HepG2 (cell line): ENCODE measurements around the gene CLEC14A. TPM values are rescaled to one million over a fixed set of nuclear protein-coding genes. Genes with fewer than 3 reads are reported as not detected.

ENCODE experiments used
- FOXM1 ChIP-seq: sonication (generic); formaldehyde crosslinking; IDR thresholded peaks from 2 replicates; pipeline ENCODE4 v1.5.0; 2020; ENCODE audit warnings: missing genetic modification reagents
- HNRNPLL ChIP-seq: fragments of 200-400 bp; formaldehyde crosslinking; IDR thresholded peaks from 2 replicates; pipeline ENCODE4 v1.6.1; 2017; ENCODE audit warnings: mild to moderate bottlenecking, low read depth, low read length; ENCODE audit not compliant: poor library complexity, severe bottlenecking
- KDM2A ChIP-seq: sonication (generic); formaldehyde crosslinking; IDR thresholded peaks from 2 replicates; pipeline ENCODE4 v1.4.0; 2020; ENCODE audit warnings: low read depth, missing genetic modification reagents, borderline replicate concordance
- MTF2 ChIP-seq: sonication (generic); formaldehyde crosslinking; IDR thresholded peaks from 2 replicates; pipeline ENCODE4 v1.5.0; 2020; ENCODE audit warnings: missing genetic modification reagents, borderline replicate concordance
- SPEN ChIP-seq: sonication (generic); formaldehyde crosslinking; IDR thresholded peaks from 2 replicates; pipeline ENCODE4 v1.5.1; 2020; ENCODE audit warnings: low read depth, mild to moderate bottlenecking, missing genetic modification reagents
- UBTF ChIP-seq: sonication (generic); formaldehyde crosslinking; IDR thresholded peaks from 2 replicates; pipeline ENCODE4 v1.4.0; 2020; ENCODE audit warnings: mild to moderate bottlenecking, missing genetic modification reagents
- ZBTB49 ChIP-seq: sonication (generic); formaldehyde crosslinking; IDR thresholded peaks from 2 replicates; pipeline ENCODE4 v1.4.0; 2020; ENCODE audit warnings: missing genetic modification reagents, borderline replicate concordance
- ZNF263 ChIP-seq: sonication (generic); formaldehyde crosslinking; IDR thresholded peaks from 2 replicates; pipeline ENCODE4 v1.4.0; 2020; ENCODE audit warnings: missing genetic modification reagents
- ZNF350 ChIP-seq: sonication (generic); formaldehyde crosslinking; IDR thresholded peaks from 2 replicates; pipeline ENCODE4 v1.4.0; 2020; ENCODE audit warnings: mild to moderate bottlenecking, low read depth, missing genetic modification reagents, borderline replicate concordance
- ZNF597 ChIP-seq: sonication (generic); formaldehyde crosslinking; IDR thresholded peaks from 2 replicates; pipeline ENCODE4 v1.5.0; 2020; ENCODE audit warnings: missing genetic modification reagents
- ZNF687 ChIP-seq: sonication (generic); formaldehyde crosslinking; IDR thresholded peaks from 2 replicates; pipeline ENCODE4 v1.5.1; 2020; ENCODE audit warnings: mild to moderate bottlenecking, missing genetic modification reagents, moderate library complexity
- ZNF709 ChIP-seq: sonication (generic); formaldehyde crosslinking; IDR thresholded peaks from 2 replicates; pipeline ENCODE4 v1.5.0; 2020; ENCODE audit warnings: mild to moderate bottlenecking, missing genetic modification reagents
- ZNF800 ChIP-seq: sonication (generic); formaldehyde crosslinking; IDR thresholded peaks from 2 replicates; pipeline ENCODE4 v1.4.0; 2020; ENCODE audit warnings: missing genetic modification reagents
- polyA plus RNA-seq, 8 experiments: library from polyadenylated mRNA; depleted of rRNA in 3 of 8; stranded (reverse) in 7 of 8; unstranded in 1 of 8; fragments of >200 nt; fragmentation: Illumina TruSeq in 4 of 8; extraction: Trizol in 4 of 8; gene quantifications; 2 replicates each; pipeline versions ENCODE4 v1.2.1 to v1.2.3, GENCODE V29; 2011 to 2016; ENCODE audit warnings: low read depth in 4 of 8, missing spikeins in 1 of 8, mixed read lengths in 1 of 8; ENCODE audit not compliant: insufficient read depth in 1 of 8
- total RNA-seq, 5 experiments: library from RNA; depleted of rRNA; stranded (reverse); fragments of >200 nt; fragmentation: Illumina TruSeq; extraction: Trizol; gene quantifications; 2 replicates each; pipeline ENCODE4 v1.2.3, GENCODE V29; 2016; ENCODE audit warnings: low read depth in 1 of 5

Gene CLEC14A
- total and polyA plus RNA-seq, 2 of the 13 experiments (the other 11 are each of a cell fraction or from before 2014, with no cell fraction given) = not detected

- TF ChIP-seq ZNF687 (CRISPR knock-in tag) (peak; percentile 8; the same call in 1 of the 2 replicates), SPEN (0 out of 2 replicates have a peak, but pooled peaks have one; percentile 23), ZNF709 (CRISPR knock-in tag) (peak; percentile 56; the same call in 1 of the 2 replicates), MTF2 (CRISPR knock-in tag) (0 out of 2 replicates have a peak, but pooled peaks have one; percentile 24), ZNF350 (CRISPR knock-in tag) (no peak), KDM2A (CRISPR knock-in tag) (no peak), HNRNPLL (peak; percentile 65), ZNF800 (CRISPR knock-in tag) (peak; percentile 95), ZBTB49 (CRISPR knock-in tag) (no peak), ZNF597 (CRISPR knock-in tag) (0 out of 2 replicates have a peak, but pooled peaks have one; percentile 24), FOXM1 (CRISPR knock-in tag) (no peak), UBTF (peak; percentile 89), ZNF263 (CRISPR knock-in tag) (peak; percentile 87)
Measured at GRCh38 chr14:38208618-38209562, 47.0 kb downstream of the CLEC14A start (continued).
